Neural progenitor cell (in vitro differentiated cells): ENCODE measurements around the gene RAG2.

Source experiments
- EZH2 ChIP-seq: fragments of 200-600 bp; sonication (generic); IDR thresholded peaks from 2 replicates; pipeline ENCODE4 v1.6.1; 2017; ENCODE audit warnings: antibody characterized with exemption, mild to moderate bottlenecking, moderate library complexity
- TF ChIP-seq, protein P1 (sequence below): fragments of 200-600 bp; sonication (generic); IDR thresholded peaks from 2 replicates; pipeline ENCODE4 v1.5.1; 2017; ENCODE audit warnings: antibody characterized with exemption, mild to moderate bottlenecking

DNA sequence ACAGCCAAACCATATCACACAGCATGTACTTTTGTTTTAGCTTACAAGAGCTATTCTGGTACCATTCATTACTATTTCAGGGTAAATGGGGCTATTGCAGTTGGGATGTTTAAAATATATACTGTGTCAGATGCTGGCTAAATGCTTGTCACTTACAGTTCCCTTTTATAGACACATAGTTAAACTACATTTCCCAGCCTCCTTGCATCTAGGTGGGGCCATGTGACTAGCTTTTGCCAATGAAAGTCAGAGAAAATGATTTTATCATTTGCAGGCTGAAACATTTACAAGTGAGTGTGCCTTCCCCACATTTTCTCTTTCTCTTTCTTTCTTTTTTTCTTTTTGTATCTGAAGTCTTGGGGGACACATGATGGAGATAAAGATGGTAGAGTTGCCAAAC, 11.5 kb downstream of the RAG2 start:
- no peak for TF ChIP-seq EZH2
- TF ChIP-seq, protein P1, sequence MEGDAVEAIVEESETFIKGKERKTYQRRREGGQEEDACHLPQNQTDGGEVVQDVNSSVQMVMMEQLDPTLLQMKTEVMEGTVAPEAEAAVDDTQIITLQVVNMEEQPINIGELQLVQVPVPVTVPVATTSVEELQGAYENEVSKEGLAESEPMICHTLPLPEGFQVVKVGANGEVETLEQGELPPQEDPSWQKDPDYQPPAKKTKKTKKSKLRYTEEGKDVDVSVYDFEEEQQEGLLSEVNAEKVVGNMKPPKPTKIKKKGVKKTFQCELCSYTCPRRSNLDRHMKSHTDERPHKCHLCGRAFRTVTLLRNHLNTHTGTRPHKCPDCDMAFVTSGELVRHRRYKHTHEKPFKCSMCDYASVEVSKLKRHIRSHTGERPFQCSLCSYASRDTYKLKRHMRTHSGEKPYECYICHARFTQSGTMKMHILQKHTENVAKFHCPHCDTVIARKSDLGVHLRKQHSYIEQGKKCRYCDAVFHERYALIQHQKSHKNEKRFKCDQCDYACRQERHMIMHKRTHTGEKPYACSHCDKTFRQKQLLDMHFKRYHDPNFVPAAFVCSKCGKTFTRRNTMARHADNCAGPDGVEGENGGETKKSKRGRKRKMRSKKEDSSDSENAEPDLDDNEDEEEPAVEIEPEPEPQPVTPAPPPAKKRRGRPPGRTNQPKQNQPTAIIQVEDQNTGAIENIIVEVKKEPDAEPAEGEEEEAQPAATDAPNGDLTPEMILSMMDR = no peak
